Measurements from ENCODE around the gene SIRT4.

Gene SIRT4

DNA sequence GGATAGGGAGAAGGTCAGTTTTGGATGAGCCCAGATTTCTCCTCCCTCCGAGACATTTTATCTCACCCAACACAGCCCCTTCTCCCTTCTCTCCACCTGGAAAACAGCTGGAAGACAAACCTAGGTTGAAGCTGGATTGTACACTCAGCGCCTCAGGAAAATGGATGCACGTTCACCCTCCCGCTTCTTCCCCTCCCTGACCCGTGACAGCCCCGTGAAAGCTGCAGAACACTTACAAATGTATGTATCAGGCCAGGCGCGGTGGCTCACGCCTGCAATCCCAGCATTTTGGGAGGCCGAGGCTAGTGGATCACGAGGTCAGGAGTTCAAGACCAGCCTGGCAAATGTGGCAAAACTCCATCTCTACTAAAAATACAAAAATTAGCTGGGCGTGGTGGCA is 14.6 kb upstream of the SIRT4 start:
- Histone ChIP-seq H3K4me3 (ENCODE audit: low read depth, low read length) (no peak overlapping the region), H3K36me3 (ENCODE audit: control insufficient read depth, insufficient read depth, low read length) (no peaks in the 10 kb centered on the region), H3K9me3 (ENCODE audit: control insufficient read depth, insufficient read depth, low read length) (no peaks in the 10 kb centered on the region), H3K4me1 (ENCODE audit: control insufficient read depth, insufficient read depth, low read length) (no peaks in the 10 kb centered on the region), H3K27me3 (ENCODE audit: control insufficient read depth, insufficient read depth, low read length) (no peaks in the 10 kb centered on the region), H3K9ac (ENCODE audit: low read depth, low read length) (no peak overlapping the region)

DNA sequence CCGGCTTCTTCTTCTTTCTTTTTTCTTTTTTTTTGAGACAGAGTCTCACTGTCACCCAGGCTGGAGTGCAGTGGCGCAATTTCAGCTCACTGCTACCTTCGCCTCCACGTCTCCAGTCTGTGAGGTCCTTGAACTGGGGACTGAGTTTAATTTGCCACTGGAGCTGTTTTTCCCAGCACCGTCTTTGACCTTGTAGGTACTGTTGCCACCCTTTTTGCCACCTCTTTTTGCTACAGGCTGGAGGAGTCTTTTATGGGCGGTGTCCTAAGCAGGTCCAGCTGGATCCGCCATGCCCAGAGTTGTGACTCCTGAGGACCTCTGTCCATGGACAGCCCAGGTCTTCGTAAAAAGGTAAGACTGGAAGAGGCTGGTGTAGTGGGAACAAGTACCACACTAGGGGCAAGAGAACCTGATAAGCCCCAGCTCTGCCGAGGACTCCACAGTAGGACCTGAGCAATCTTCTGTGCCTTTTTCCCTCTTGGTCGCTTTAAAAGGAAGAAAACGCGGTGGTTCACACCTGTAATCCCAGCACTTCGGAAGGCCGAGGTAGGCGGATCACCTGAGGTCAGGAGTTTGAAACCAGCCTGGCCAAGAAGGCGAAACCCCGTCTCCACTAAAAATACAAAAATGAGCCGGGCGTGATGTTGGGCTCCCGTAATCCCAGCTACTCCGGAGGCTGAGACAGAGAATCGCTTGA is 11.4 kb upstream of the SIRT4 start:
- Histone ChIP-seq H3K9me3 (ENCODE audit: control insufficient read depth, insufficient read depth, low read length) (no peaks in the 10 kb centered on the region), H3K9ac (ENCODE audit: low read depth, low read length) (peak overlapping the region; percentile 68), H3K27me3 (ENCODE audit: control insufficient read depth, insufficient read depth, low read length) (no peaks in the 10 kb centered on the region), H3K4me3 (ENCODE audit: low read depth, low read length) (peak overlapping the region; percentile 36), H3K4me1 (ENCODE audit: control insufficient read depth, insufficient read depth, low read length) (no peaks in the 10 kb centered on the region), H3K36me3 (ENCODE audit: control insufficient read depth, insufficient read depth, low read length) (no peaks in the 10 kb centered on the region)

DNA sequence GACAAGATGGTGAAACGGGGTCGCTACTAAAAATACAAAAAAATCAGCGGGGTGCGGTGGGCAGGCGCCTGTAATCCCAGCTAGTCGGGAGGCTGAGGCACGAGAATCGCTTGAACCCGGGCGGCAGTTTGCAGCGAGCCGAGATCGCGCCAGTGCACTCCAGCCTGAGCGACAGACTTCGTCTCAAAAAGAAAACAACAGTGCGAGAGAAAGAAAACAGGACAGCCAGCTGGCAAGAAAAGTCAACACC is 9.8 kb upstream of the SIRT4 start:
- Histone ChIP-seq H3K4me3 (ENCODE audit: low read depth, low read length) (peak overlapping the region; percentile 54), H3K36me3 (ENCODE audit: control insufficient read depth, insufficient read depth, low read length) (no peaks in the 10 kb centered on the region), H3K27me3 (ENCODE audit: control insufficient read depth, insufficient read depth, low read length) (no peaks in the 10 kb centered on the region), H3K9ac (ENCODE audit: low read depth, low read length) (peak overlapping the region; percentile 68), H3K4me1 (ENCODE audit: control insufficient read depth, insufficient read depth, low read length) (no peaks in the 10 kb centered on the region), H3K9me3 (ENCODE audit: control insufficient read depth, insufficient read depth, low read length) (no peaks in the 10 kb centered on the region)

DNA sequence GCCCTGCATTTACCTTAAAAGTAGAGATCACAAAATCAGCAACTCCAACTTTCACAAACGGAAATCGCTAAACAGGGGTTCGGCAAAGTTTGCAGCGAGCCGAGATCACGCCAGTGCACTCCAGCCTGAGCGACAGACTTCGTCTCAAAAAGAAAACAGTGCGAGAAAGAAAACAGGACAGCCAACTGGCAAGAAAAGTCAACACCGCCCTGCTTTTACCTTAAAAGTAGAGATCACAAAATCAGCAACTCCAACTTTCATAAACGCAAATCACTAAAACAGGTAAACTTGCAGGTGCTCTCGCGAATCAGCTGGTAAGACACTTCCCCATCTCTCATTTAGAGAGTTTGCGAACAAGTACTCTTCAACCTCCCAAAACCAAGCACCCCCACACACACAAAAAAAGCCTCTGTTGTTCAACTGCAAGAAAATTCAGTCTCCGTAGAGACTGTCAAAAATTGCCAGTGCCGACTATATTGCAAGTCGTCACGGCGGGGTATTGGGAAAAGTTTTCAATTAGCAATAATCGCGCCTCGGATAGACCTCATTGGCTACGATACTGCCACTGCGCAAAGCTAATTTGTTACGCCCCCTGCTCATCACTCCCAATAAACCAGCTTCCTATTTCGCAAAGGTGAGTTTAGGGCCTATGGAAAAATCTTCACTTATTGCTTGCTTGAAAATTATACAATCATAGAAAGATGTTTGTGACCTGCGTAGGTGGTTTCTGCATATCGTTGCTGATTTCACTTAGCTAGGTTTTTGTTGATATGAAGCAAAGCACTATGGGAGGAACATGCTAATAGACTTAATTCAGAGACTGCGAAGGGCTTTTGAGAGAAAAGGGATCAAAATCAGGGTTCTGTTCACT is 9.2 kb upstream of the SIRT4 start, which contains the start of gene RNU4-1:
RNU4-1 (minus strand) TSS at position 577 of the 871 bp plus-strand sequence.
- Histone ChIP-seq H3K4me1 (ENCODE audit: control insufficient read depth, insufficient read depth, low read length) (no peaks in the 10 kb centered on the region), H3K4me3 (ENCODE audit: low read depth, low read length) (peak within 1 kb of the TSS; percentile 54), H3K9me3 (ENCODE audit: control insufficient read depth, insufficient read depth, low read length) (no peaks in the 10 kb centered on the region), H3K36me3 (ENCODE audit: control insufficient read depth, insufficient read depth, low read length) (no peaks in the 10 kb centered on the region), H3K27me3 (ENCODE audit: control insufficient read depth, insufficient read depth, low read length) (no peaks in the 10 kb centered on the region), H3K9ac (ENCODE audit: low read depth, low read length) (peak within 1 kb of the TSS; percentile 68)

DNA sequence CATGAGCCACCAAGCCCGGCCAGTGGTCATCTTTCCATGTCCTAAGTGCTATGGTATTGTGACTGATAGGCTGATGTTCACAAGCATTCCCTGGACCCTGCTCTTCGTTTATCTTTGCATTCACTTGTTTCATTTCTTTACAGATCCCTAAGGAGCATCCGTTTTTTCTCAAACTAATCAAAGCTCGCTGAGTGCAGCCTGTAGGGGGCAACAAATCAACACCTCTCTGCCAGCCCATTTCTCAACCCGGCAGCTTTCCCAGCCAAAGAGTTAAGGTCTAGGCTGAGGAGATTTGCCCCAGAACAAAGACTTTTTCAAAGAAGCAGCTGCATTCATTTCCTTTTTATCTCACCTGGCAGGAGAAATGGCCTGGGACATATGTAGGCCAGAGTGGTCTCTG is 12.1 kb downstream of the SIRT4 start:
- no peak overlapping the region for H3K4me3 ChIP-seq (ENCODE audit: low read depth, low read length)
- H3K4me1 ChIP-seq (ENCODE audit: control insufficient read depth, insufficient read depth, low read length), result no peaks in the 10 kb centered on the region
- H3K36me3 ChIP-seq (ENCODE audit: control insufficient read depth, insufficient read depth, low read length), result no peaks in the 10 kb centered on the region
- no peak overlapping the region for H3K9ac ChIP-seq (ENCODE audit: low read depth, low read length)
- no peaks in the 10 kb centered on the region for H3K27me3 ChIP-seq (ENCODE audit: control insufficient read depth, insufficient read depth, low read length)
- no peaks in the 10 kb centered on the region for H3K9me3 ChIP-seq (ENCODE audit: control insufficient read depth, insufficient read depth, low read length)

DNA sequence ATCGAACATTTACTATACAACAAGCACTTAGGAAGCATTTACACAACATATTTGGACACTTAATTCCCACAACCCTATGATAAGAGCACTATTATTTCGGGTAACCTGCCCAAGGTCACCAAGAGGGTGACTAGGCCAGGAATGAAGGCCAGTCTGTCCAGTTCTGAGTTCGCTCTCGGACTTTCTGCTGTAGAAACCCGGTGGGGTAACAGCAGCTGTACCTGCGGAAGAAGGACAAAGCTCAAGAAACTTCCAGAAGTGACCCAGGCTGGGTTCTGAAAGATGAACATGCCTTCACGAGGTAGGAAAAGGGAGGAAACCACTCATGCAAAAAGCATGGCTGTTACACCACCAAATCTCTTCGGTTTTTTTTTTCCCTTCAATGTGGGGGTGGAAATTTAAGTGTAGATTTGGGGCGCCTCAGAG is 14.7 kb downstream of the SIRT4 start:
- H3K4me3 ChIP-seq (ENCODE audit: low read depth, low read length), result peak overlapping the region; percentile 88
- H3K27me3 ChIP-seq (ENCODE audit: control insufficient read depth, insufficient read depth, low read length), result no peaks in the 10 kb centered on the region
- H3K4me1 ChIP-seq (ENCODE audit: control insufficient read depth, insufficient read depth, low read length), result no peaks in the 10 kb centered on the region
- H3K9ac ChIP-seq (ENCODE audit: low read depth, low read length), result peak overlapping the region; percentile 67
- no peaks in the 10 kb centered on the region for H3K36me3 ChIP-seq (ENCODE audit: control insufficient read depth, insufficient read depth, low read length)
- no peaks in the 10 kb centered on the region for H3K9me3 ChIP-seq (ENCODE audit: control insufficient read depth, insufficient read depth, low read length)

DNA sequence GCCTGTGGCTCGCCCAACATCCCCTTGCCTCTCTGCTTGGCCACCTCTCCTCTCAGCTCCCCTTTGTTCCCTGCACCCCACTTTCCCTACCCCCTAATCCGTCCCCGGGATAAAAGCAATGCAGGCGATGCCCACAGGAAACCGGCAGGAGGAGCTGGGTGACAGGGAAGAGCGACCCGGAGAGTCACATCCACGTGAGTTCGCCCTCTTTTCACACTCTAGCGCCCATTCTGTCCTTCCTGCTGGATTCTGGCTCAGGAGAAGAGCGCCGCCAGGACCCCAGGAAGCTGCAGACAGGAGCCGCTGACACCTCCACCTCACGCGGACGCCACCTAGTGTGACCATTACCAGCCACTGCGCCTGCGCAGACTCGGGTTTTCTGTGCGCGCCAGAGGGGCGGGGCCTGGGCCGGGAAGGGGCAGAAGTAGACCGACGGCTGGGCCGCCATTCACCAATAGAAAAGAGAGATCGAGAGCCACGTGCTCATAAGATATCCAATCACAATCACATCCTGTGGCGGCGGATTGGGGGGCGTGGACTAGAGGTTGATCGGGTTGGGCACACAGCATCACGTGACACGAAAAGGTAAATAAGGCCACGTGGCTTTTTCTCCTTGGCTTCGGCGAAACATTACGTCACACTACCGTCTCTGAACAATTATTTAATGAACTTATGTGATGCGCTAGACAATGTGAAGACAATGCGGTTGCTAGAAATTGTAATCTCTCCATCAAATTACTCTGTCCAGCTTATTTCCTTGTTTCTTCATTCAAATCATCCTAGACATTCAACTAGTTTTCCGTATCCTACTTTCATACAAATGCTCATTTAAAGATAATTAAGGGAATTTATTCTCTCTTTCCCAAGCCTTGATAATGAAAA is 15.3 kb downstream of the SIRT4 start:
- Histone ChIP-seq H3K4me3 (ENCODE audit: low read depth, low read length) (peak overlapping the region; percentile 88), H3K9ac (ENCODE audit: low read depth, low read length) (peak overlapping the region; percentile 67), H3K27me3 (ENCODE audit: control insufficient read depth, insufficient read depth, low read length) (no peaks in the 10 kb centered on the region), H3K4me1 (ENCODE audit: control insufficient read depth, insufficient read depth, low read length) (no peaks in the 10 kb centered on the region), H3K36me3 (ENCODE audit: control insufficient read depth, insufficient read depth, low read length) (no peaks in the 10 kb centered on the region), H3K9me3 (ENCODE audit: control insufficient read depth, insufficient read depth, low read length) (no peaks in the 10 kb centered on the region)

DNA sequence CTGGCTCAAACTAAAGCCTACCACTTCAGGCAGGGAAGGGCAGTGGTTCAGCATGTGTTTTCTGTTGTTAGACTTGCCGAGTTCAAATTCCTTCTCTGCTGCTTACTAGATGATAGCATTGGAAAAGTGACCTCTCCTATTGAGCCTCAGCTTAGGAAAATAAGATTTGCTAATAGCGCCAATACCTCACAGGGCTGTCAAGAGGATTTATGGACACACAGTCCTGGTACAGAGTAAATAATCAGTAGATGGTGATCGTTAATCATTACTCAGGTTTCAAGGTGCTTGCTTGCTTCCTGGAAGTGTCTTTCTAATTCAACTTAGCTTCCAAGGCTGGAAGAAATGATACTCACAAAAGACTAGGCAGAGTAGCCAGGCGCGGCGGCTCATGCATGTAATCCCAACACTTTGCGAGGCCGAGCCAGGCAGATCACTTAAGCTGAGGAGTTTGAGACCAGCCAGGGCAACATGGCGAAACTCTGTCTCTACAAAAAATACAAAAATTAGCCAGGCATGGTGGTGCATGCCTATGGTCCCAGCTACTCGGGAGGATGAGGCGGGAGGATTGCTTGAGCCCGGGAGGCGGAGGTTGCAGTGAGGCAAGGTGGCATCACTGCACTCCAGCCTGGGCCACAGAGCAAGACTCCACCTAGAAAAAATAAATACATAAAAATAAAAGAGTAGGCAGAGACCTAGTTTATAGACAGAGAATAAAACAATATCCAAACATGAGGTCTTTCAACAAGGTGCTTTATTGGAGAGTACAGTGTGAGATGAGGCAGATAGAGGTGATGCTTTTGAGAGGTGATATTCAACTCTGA is 19.5 kb downstream of the SIRT4 start:
- Histone ChIP-seq H3K4me1 (ENCODE audit: control insufficient read depth, insufficient read depth, low read length) (no peaks in the 10 kb centered on the region), H3K36me3 (ENCODE audit: control insufficient read depth, insufficient read depth, low read length) (no peaks in the 10 kb centered on the region), H3K4me3 (ENCODE audit: low read depth, low read length) (no peak overlapping the region), H3K9ac (ENCODE audit: low read depth, low read length) (no peak overlapping the region), H3K9me3 (ENCODE audit: control insufficient read depth, insufficient read depth, low read length) (no peaks in the 10 kb centered on the region), H3K27me3 (ENCODE audit: control insufficient read depth, insufficient read depth, low read length) (no peaks in the 10 kb centered on the region)

DNA sequence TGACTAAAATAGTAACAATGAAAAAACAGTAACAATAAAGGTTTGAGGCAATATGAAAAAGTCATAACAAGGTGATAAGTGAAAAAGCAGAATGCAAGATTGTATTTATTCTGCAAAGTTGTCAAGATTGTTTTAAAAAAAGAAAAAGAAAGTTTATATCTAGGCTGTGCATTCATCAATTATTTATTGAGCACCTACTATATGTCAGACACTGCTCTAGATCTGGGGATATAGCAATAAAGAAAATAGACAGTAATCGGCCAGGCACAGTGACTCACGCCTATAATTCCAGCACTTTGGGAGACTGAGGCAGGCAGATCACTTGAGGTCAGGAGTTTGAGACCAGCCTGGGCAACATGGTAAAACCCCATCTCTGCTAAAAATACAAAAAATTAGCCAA is 21.7 kb downstream of the SIRT4 start:
- no peaks in the 10 kb centered on the region for H3K4me1 ChIP-seq (ENCODE audit: control insufficient read depth, insufficient read depth, low read length)
- H3K4me3 ChIP-seq (ENCODE audit: low read depth, low read length), result no peak overlapping the region
- H3K36me3 ChIP-seq (ENCODE audit: control insufficient read depth, insufficient read depth, low read length), result no peaks in the 10 kb centered on the region

DNA sequence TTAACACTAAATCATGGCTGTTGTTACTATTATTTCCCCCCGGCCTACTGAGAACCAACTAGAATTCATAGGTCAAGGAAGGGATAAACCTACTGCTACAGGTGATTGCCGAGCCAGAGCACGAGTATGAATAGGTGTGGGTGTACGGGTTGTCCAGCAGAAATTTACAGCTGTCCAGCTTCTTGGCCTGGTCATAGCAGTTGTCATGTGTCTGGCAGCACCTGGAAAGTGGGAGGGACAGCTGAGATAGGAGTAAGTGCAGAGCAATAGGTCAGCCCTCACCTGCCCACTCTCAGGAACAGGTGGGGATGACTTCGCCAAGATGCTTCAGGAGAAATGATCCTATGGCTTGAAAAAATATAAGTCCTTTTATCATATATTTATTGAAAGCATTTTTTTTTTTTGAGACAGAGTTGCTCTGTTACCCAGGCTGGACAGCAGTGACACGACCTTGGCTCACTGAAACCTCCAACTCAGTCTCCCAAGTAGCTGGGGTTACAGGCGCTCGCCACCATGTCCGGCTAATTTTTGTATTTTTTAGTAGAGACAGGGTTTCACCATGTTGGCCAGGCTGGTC is 22.8 kb downstream of the SIRT4 start:
- H3K36me3 ChIP-seq (ENCODE audit: control insufficient read depth, insufficient read depth, low read length), result no peaks in the 10 kb centered on the region
- no peak overlapping the region for H3K9ac ChIP-seq (ENCODE audit: low read depth, low read length)
- no peak overlapping the region for H3K4me3 ChIP-seq (ENCODE audit: low read depth, low read length)
- H3K9me3 ChIP-seq (ENCODE audit: control insufficient read depth, insufficient read depth, low read length), result no peaks in the 10 kb centered on the region
- no peaks in the 10 kb centered on the region for H3K4me1 ChIP-seq (ENCODE audit: control insufficient read depth, insufficient read depth, low read length)
- no peaks in the 10 kb centered on the region for H3K27me3 ChIP-seq (ENCODE audit: control insufficient read depth, insufficient read depth, low read length)

More for the DNA sequence above, 21.7 kb downstream of the SIRT4 start:
- Histone ChIP-seq H3K27me3 (ENCODE audit: control insufficient read depth, insufficient read depth, low read length) (no peaks in the 10 kb centered on the region), H3K9ac (ENCODE audit: low read depth, low read length) (no peak overlapping the region), H3K9me3 (ENCODE audit: control insufficient read depth, insufficient read depth, low read length) (no peaks in the 10 kb centered on the region)

DNA sequence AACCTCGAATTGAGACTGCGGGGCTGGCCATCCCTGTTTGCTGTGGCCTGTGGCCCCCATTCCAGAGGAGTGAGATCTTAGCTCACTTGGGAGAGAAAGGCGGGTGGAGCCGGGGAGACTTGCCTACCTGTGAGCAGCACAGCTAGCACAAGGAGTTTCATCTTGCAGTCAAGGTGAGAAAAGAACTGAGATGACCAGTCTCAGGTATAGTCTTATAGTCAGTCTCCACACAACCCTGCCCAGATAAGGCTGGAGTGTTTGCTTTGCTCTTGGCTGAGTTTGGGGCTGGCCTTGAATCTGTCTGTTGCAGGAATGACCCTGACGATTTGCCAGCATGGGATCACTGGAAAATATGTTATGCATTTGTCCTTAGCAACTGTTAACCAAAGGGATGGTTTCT is 25.5 kb downstream of the SIRT4 start, which contains the start of gene PLA2G1B:
PLA2G1B (minus strand) TSS at position 187 of the 400 bp plus-strand sequence; CDS start at position 161, 26 bp downstream.
- Histone ChIP-seq H3K36me3 (ENCODE audit: control insufficient read depth, insufficient read depth, low read length) (no peaks in the 10 kb centered on the region), H3K4me1 (ENCODE audit: control insufficient read depth, insufficient read depth, low read length) (no peaks in the 10 kb centered on the region), H3K9ac (ENCODE audit: low read depth, low read length) (peak within 1 kb of the TSS; percentile 47), H3K4me3 (ENCODE audit: low read depth, low read length) (no peak within 1 kb of the TSS), H3K9me3 (ENCODE audit: control insufficient read depth, insufficient read depth, low read length) (no peaks in the 10 kb centered on the region), H3K27me3 (ENCODE audit: control insufficient read depth, insufficient read depth, low read length) (no peaks in the 10 kb centered on the region)

Data from iPS-15b (cell line).